H1 (cell line): ENCODE results near the gene ZFAND2B. TPM values are rescaled to one million over a fixed set of nuclear protein-coding genes. Genes with fewer than 3 reads are reported as not detected.

Experiments used
- CEBPB ChIP-seq: IDR thresholded peaks from 2 replicates; pipeline ENCODE4 v1.6.1; 2012; ENCODE audit warnings: low read depth, low read length
- CHD2 ChIP-seq: IDR thresholded peaks from 2 replicates; pipeline ENCODE4 v1.6.1; 2012; ENCODE audit warnings: low read length, improper control_type of control experiment
- EGR1 ChIP-seq: IDR thresholded peaks from 2 replicates; pipeline ENCODE4 v1.6.1; 2011; ENCODE audit warnings: low read depth, low read length, borderline replicate concordance
- HDAC6 ChIP-seq: IDR thresholded peaks from one replicate; pipeline ENCODE4 v1.7.1; 2012; ENCODE audit warnings: low read depth, mild to moderate bottlenecking, inconsistent platforms, low read length, moderate library complexity
- PHF8 ChIP-seq: fragments of 200-600 bp; sonication (generic); conservative IDR thresholded peaks from 2 replicates; pipeline ENCODE4 v1.7.1; 2012; ENCODE audit warnings: low read depth, mild to moderate bottlenecking, inconsistent platforms, low read length, moderate library complexity
- RXRA ChIP-seq: IDR thresholded peaks from 2 replicates; pipeline ENCODE4 v1.6.1; 2011; ENCODE audit warnings: low read depth, mild to moderate bottlenecking, low read length, moderate library complexity; ENCODE audit not compliant: insufficient read depth
- SIRT6 ChIP-seq: IDR thresholded peaks from one replicate; pipeline ENCODE4 v1.7.1; 2012; ENCODE audit warnings: low read length, inconsistent platforms
- YY1 ChIP-seq: IDR thresholded peaks from 2 replicates; pipeline ENCODE4 v1.6.1; 2011; ENCODE audit warnings: low read depth, mild to moderate bottlenecking, low read length
- polyA plus RNA-seq, 7 experiments: library from polyadenylated mRNA; depleted of rRNA in 3 of 7; stranded (reverse) in 5 of 7; unstranded in 2 of 7; fragments of >200 nt in 5 of 7; fragments of 200-250 nt in 2 of 7; gene quantifications; 1 replicate in 5 of 7; 2 replicates in 1 of 7; 4 replicates in 1 of 7; pipeline versions ENCODE4 v1.2.1 to v1.2.3, GENCODE V29; 2011 to 2013; ENCODE audit warnings: missing spikeins in 2 of 7, mixed read lengths in 2 of 7
- total RNA-seq: library from RNA; stranded (reverse); fragmentation: NEBNext Ultra II Directional; extraction: Animal tissue kit (Norgen Biotek cat#: 25700); gene quantifications from 2 replicates; pipeline ENCODE4 v1.2.1, GENCODE V29; 2021
- TF ChIP-seq, protein P1 (sequence below): IDR thresholded peaks from 2 replicates; pipeline ENCODE4 v1.6.1; 2012; ENCODE audit warnings: inconsistent platforms

Gene ZFAND2B
- total and polyA plus RNA-seq, 2 of the 8 experiments (the other 6 are each of a cell fraction or from before 2014, with no cell fraction given) = 16.0 to 17.9 TPM

DNA sequence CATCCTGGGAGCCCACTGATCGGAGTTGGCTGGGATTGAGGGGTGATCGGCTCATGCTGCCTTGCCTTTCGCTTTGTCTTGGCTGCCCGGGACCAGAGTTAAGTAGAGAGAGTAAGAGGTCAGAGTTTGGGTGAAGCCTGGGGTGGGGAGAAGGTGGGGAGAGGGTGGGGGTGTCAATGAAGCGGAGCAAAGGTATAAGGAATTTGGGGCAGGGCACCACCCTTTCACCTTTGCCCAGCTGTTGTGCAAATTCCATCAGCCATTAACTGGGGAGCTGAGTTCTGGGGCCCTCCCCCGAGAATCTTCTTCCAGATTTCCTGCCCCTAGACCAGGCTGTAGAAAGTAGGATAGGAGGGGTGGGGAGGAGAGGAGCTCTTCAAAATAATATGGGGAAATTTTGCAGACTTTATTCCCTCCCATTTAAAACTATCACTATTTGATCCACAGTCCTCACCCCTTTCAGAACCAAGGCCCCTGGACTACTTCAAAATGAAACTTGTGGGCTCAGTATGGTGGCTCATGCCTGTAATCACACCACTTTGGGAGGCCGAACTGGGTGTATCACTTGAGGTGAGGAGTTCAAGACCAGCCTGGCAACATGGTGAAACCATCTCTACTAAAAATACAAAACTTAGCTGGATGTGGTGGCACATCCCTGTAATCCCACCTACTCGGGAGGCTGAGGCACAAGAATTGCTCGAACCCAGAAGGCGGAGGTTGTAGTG, 36.5 kb upstream of the ZFAND2B start, which contains the start of gene SLC23A3 (continued):
- TF ChIP-seq YY1 (no peak), SIRT6 (no peak), EGR1 (no peak), PHF8 (no peak), CHD2 (no peak), CEBPB (no peak), RXRA (no peak), HDAC6 (no peak)
- TF ChIP-seq, protein P1, sequence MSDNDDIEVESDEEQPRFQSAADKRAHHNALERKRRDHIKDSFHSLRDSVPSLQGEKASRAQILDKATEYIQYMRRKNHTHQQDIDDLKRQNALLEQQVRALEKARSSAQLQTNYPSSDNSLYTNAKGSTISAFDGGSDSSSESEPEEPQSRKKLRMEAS = no peak
